HG03045 (cell line): ENCODE results near the gene PIK3CB.
A peak's percentile ranks its signal among the peaks of the same experiment; 100 is the strongest.
"Not testable (repeated sequence)": the region's sequence is repeated elsewhere in the genome, so short reads cannot be mapped to it uniquely, and the experiment has no call there.

Experiments used
- ATAC-seq: cut with Tn5 transposase; IDR thresholded peaks from one replicate; pipeline ENCODE4 v1.9.1; 2021; ENCODE audit warnings: mild to moderate bottlenecking, moderate library complexity; ENCODE audit not compliant: unreplicated experiment

The PIK3CB gene

DNA sequence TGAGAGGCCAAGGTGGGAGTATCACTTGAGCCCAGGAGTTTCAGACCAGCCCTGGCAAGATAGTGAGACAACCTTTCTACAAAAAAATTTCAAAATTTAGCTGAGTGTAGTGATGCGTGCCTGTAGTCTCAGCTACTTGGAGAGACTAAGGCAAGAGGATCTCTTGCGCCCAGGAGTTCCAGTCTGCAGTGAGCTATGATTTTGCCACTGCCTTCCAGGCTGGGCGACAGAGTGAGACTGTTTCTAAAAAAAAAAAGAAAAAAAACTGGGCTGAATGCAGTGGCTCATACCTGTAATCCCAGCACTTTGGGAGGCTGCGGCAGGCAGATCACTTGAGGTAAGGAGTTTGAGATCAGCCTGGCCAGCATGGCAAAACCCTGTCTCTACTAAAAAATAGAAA, 14.0 kb upstream of the PIK3CB start:
- no peak for ATAC-seq

GRCh38 chr3:138846824-138847223, 12.1 kb upstream of the PIK3CB start:
- not testable (repeated sequence) for ATAC-seq

- ATAC-seq: no peak
These were observed 11.6 kb upstream of the PIK3CB start for GRCh38 chr3:138846262-138846791.

GRCh38 chr3:138845771-138846173, 11.0 kb upstream of the PIK3CB start:
- no peak for ATAC-seq

DNA sequence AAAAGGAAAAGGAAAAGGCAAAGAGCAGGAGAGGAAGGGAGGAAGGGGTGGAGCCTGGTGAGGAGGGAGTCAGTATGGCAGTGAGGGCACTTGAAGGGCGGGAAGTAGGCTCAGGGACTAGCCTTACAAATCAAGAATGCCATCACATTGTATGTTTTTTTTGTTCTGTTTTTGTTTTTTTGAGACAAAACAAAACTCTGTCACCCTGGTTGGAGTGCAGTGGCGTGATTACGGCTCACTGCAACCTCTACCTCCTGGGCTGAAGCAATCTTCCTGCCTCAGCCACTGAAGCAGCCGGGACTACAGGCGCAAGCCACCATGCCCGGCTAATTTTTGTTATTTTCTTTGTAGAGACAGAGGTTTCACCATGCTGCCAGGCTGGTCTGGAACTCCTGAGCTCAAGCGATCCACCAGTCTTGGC, 10.5 kb upstream of the PIK3CB start:
- ATAC-seq: no peak

DNA sequence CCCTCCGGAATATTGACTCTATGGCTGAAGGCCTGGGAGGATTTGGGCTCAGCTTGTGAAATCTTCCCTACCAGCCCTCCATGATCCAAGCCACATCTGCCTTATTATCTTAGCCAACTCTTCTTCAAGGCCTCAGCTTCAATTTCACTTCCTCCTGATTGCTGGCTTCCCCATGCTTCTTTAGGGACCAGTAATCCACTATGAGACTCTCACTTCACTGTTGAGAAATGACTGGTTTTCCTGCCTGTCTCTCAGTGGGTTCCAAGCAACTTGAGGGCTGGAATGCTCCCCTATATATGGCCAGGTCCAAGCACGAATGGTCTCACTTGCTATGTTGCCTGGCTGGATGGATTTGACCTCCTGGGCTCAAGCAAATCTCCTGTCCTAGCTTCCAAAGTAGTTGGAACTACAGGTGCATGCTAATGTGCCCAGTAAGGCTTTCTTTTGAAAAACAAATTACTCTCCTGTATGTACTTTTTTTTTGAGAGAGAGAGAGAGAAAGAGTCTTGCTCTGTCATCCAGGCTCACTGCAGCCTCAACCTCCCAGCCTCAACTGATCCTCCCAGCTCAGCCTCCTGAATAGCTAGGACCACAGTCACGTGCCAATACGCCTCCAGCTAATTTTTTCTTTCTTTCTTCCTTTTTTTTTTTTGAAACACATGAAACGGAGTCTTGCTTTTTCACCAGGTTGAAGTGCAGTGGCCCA, 7.9 kb upstream of the PIK3CB start:
- ATAC-seq: peak; percentile 67

DNA sequence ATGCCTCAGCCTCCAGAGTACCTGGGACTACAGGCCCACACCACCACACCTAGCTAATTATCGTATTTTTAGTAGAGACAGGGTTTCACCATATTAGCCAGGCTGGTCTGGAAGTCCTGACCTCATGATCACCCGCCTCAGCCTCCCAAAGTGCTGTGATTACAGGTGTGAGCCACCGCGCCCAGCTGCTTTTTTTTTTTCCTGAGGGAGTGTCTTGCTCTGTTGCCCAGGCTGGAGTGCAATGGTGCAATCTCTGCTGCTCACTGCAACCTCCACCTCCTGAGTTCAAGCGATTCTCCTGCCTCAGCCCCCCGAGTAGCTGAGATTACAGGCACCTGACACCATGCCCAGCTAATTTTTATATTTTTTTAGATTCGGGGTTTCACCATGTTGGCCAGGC, 3.7 kb upstream of the PIK3CB start:
- ATAC-seq: not testable (repeated sequence)

- not testable (repeated sequence) for ATAC-seq
These were observed 1.1 kb upstream of the PIK3CB start for GRCh38 chr3:138835846-138836245.

GRCh38 chr3:138835397-138835757, 649 bp upstream of the PIK3CB start:
- ATAC-seq: no peak

- ATAC-seq: peak; percentile 60
These were observed 681 bp downstream of the PIK3CB start for GRCh38 chr3:138833899-138834595.

DNA sequence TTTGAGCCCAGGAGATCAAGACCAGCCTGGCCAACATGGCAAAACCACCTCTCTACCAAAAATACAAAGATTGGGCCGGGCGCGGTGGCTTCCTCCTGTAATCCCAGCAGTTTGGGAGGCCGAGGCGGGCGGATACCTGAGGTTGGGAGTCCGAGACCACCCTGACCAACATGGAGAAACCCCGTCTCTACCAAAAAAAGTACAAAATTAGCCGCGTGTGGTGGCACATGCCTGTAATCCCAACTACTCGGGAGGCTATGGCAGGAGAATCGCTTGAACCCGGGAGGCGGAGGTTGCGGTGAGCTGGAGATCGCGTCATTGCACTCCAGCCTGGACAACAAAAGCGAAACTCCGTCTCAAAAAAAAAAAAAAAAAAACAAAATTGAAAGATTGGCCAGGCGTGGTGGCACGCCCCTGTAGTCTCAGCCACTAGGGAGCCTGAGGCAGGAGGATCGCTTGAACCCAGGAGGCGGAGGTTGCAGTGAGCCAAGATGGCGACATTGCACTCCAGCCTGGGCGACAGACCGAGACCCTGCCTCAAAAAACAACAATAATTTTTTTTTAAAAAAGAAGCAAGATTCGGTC, 2.2 kb downstream of the PIK3CB start:
- not testable (repeated sequence) for ATAC-seq

GRCh38 chr3:138829886-138830510, 4.7 kb downstream of the PIK3CB start:
- no peak for ATAC-seq

DNA sequence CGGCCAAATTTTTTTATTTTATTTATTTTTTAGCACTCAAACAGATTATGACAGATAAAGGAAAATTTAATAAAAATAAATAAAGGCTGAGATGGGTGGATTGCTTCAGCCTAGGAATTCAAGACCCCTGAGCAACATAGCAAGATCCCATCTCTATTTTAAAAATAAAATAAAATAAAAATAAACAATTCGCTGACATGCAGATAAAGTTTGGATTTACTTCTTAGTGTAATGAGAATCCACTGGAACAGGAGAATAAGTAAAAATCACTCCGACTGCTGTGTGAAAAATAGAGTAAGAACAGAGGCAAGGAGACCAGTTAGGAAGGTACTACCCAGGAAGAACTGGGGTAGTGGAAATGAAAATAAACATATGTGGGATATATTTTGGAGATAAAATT, 5.6 kb downstream of the PIK3CB start:
- no peak for ATAC-seq

GRCh38 chr3:138827222-138827621, 7.5 kb downstream of the PIK3CB start:
- no peak for ATAC-seq

DNA sequence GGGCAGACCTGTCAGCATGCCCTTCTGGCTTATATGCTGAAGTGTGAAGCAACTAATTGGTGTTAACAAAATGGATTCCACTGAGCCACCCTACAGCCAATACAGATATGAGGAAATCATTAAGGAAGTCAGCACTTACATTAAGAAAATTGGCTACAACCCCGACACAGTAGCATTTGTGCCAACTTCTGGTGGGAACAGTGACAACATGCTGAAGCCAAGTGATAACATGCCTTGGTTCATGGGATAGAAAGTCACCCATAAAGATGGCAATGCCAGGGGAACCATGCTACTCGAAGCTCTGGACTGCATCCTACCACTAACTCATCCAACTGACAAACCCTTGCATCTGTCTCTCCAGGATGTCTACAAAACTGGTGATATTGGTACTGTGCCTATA, 9.4 kb downstream of the PIK3CB start:
- no peak for ATAC-seq

GRCh38 chr3:138824114-138824506, 10.6 kb downstream of the PIK3CB start:
- no peak for ATAC-seq

DNA sequence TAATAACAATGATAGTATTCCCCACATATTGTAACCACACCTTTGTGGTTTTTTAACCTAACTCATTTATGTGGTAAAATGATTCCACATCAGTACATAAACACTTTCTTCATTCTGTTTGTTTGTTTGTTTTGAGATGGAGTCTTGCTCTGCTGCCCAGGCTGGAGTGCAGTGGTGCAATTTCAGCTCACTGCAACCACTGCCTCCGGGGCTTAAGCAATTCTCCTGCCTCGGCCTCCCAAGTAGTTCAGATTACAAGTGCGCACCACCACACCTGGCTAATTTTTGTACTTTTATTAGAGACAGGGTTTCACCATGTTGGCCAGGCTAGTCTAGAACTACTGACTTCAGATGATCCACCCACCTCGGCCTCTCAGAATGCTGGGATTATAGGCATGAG, 14.3 kb downstream of the PIK3CB start:
- ATAC-seq: not testable (repeated sequence)

- ATAC-seq: no peak
These were observed 16.4 kb downstream of the PIK3CB start for GRCh38 chr3:138818185-138818860.

DNA sequence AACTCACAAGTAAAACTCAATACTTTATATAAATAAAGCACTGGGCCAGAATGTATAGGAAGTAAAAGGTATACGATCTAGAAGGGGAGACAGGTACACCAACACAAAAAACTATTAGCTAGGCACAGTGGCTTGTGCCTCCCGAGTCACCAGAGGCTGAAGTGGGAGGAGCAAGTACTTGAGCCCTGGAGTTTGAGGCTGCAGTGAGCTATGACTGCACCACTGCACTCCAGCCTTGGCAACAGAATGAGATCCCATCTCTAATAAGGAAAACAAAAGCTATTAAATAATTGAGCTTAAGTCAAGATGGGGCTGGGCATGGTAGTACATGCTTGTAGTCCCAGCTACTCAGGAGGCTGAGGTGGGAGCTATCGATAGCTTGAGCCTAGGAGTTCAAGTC, 17.0 kb downstream of the PIK3CB start:
- ATAC-seq: no peak

GRCh38 chr3:138812806-138813205, 21.9 kb downstream of the PIK3CB start:
- ATAC-seq: no peak
